K562 (cell line): ENCODE measurements around the gene LMOD1. TPM values are rescaled to one million over a fixed set of nuclear protein-coding genes. Genes with fewer than 3 reads are reported as not detected.

Experiments used
- BCLAF1 ChIP-seq, 2 experiments: fragments of 450-650 bp in 1 of 2; IDR thresholded peaks; 2 replicates each; pipeline ENCODE4 v1.6.1; 2011 to 2017; ENCODE audit warnings: low read depth in 2 of 2, antibody characterized with exemption in 1 of 2, borderline replicate concordance in 1 of 2, low read length in 1 of 2, mild to moderate bottlenecking in 1 of 2, mixed read lengths in 1 of 2; ENCODE audit not compliant: control insufficient read depth in 1 of 2
- CBFB ChIP-seq: sonication (generic); formaldehyde crosslinking; IDR thresholded peaks from 2 replicates; pipeline ENCODE4 v1.4.0; 2020; ENCODE audit warnings: mild to moderate bottlenecking, missing genetic modification reagents
- CHD4 ChIP-seq: fragments of 200-600 bp; sonication (generic); IDR thresholded peaks from 3 replicates; pipeline ENCODE4 v1.6.1; 2012; ENCODE audit warnings: low read depth, mild to moderate bottlenecking, mixed read lengths, low read length, inconsistent platforms; ENCODE audit not compliant: insufficient read depth, insufficient replicate concordance, poor library complexity, severe bottlenecking
- DDX20 ChIP-seq: fragments of 450-650 bp; IDR thresholded peaks from 2 replicates; pipeline ENCODE4 v1.6.1; 2016; ENCODE audit warnings: missing genetic modification characterization, low read depth, mild to moderate bottlenecking, missing compliant biosample characterization, moderate library complexity
- ESRRA ChIP-seq: fragments of 450-650 bp; IDR thresholded peaks from 2 replicates; pipeline ENCODE4 v1.6.1; 2014; ENCODE audit warnings: low read depth, mild to moderate bottlenecking, moderate library complexity, borderline replicate concordance
- FOSL1 ChIP-seq: fragments of 200-800 bp; sonication (Bioruptor generic); conservative IDR thresholded peaks from 2 replicates; pipeline ENCODE4 v1.6.1; 2016; ENCODE audit warnings: missing genetic modification characterization, missing compliant biosample characterization
- FOXA1 ChIP-seq: fragments of 450-650 bp; IDR thresholded peaks from 2 replicates; pipeline ENCODE4 v1.6.1; 2016; ENCODE audit warnings: mild to moderate bottlenecking, borderline replicate concordance
- FOXJ2 ChIP-seq: fragments of 200-800 bp; sonication (Bioruptor generic); IDR thresholded peaks from 2 replicates; pipeline ENCODE4 v1.6.1; 2016; ENCODE audit warnings: missing genetic modification characterization, missing compliant biosample characterization
- PREB ChIP-seq: sonication (generic); formaldehyde crosslinking; IDR thresholded peaks from 2 replicates; pipeline ENCODE4 v1.8.1; 2023; ENCODE audit warnings: mild to moderate bottlenecking, missing genetic modification reagents
- RBM34 ChIP-seq: fragments of 200-400 bp; formaldehyde crosslinking; IDR thresholded peaks from 2 replicates; pipeline ENCODE4 v1.6.1; 2018; ENCODE audit warnings: low read length, borderline replicate concordance; ENCODE audit not compliant: insufficient read depth
- SMC3 ChIP-seq: conservative IDR thresholded peaks from 2 replicates; pipeline ENCODE4 v1.6.1; 2011; ENCODE audit warnings: low read depth, low read length, improper control_type of control experiment; ENCODE audit not compliant: insufficient read depth
- SP1 ChIP-seq: sonication (generic); formaldehyde crosslinking; IDR thresholded peaks from 2 replicates; pipeline ENCODE4 v1.8.1; 2022; ENCODE audit warnings: mild to moderate bottlenecking, missing genetic modification reagents
- SUPT5H ChIP-seq: fragments of 450-650 bp; IDR thresholded peaks from 2 replicates; pipeline ENCODE4 v1.6.1; 2016
- TCF3 ChIP-seq: sonication (generic); formaldehyde crosslinking; IDR thresholded peaks from 2 replicates; pipeline ENCODE4 v1.4.0; 2020; ENCODE audit warnings: mild to moderate bottlenecking, missing genetic modification reagents
- TCF7 ChIP-seq: sonication (generic); IDR thresholded peaks from 2 replicates; pipeline ENCODE4 v1.6.1; 2016; ENCODE audit warnings: antibody characterized with exemption, borderline replicate concordance
- polyA plus RNA-seq, 8 experiments: library from polyadenylated mRNA; depleted of rRNA in 4 of 8; stranded (reverse) in 5 of 8; unstranded in 3 of 8; fragments of >200 nt; fragmentation: Nextera tagmentation in 2 of 8; fragmentation: Illumina TruSeq in 1 of 8; extraction: Ambion mirVana in 2 of 8; extraction: Trizol in 1 of 8; gene quantifications; 2 replicates each; pipeline versions ENCODE4 v1.2.1 to v1.2.3, GENCODE V29; 2011 to 2014; ENCODE audit warnings: inconsistent platforms in 1 of 8, missing spikeins in 1 of 8
- total RNA-seq, 7 experiments: library from RNA; depleted of rRNA in 6 of 7; stranded (reverse); fragments of >200 nt in 6 of 7; fragmentation: Illumina TruSeq in 2 of 7; extraction: Trizol in 2 of 7; gene quantifications; 2 replicates each; pipeline versions ENCODE4 v1.2.1 to v1.2.3, GENCODE V29; 2011 to 2021; ENCODE audit warnings: low replicate concordance in 1 of 7
- TF ChIP-seq, protein P1 (sequence below): fragments of 250-450 bp; sonication (Bioruptor Pico); IDR thresholded peaks from 2 replicates; pipeline ENCODE4 v1.4.0; 2020

LMOD1 gene
- total and polyA plus RNA-seq, 9 of the 15 experiments (the other 6 are each of a cell fraction or from before 2014, with no cell fraction given), result 0.03 to 0.54 (median 0.38) TPM; not detected in 1

DNA sequence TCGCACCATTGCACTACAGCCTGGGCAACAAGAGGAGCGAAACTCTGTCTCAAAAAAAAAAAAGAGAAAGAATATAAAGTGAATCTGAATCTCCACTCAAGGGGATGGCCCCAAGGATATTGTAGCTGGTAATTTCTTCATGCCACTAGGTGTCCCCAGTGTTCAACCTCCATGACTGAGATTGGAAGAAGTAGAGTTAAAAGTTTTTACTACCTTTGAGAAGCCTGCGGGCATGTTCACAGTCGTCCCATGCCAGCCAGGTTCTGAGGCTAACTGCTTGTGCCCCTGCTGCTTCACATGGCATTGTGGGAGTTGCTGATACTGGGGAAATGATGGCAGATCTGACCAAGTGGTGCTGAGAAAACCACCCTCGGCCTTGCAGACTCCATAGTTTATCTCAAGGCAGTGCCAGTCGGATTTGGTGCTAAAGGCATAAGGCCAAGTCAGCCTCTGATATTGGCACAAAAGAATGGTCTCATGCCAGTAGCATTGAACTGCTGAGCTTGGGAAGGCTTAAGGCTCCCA, 68.4 kb downstream of the LMOD1 start (continued):
- TF ChIP-seq, protein P1, sequence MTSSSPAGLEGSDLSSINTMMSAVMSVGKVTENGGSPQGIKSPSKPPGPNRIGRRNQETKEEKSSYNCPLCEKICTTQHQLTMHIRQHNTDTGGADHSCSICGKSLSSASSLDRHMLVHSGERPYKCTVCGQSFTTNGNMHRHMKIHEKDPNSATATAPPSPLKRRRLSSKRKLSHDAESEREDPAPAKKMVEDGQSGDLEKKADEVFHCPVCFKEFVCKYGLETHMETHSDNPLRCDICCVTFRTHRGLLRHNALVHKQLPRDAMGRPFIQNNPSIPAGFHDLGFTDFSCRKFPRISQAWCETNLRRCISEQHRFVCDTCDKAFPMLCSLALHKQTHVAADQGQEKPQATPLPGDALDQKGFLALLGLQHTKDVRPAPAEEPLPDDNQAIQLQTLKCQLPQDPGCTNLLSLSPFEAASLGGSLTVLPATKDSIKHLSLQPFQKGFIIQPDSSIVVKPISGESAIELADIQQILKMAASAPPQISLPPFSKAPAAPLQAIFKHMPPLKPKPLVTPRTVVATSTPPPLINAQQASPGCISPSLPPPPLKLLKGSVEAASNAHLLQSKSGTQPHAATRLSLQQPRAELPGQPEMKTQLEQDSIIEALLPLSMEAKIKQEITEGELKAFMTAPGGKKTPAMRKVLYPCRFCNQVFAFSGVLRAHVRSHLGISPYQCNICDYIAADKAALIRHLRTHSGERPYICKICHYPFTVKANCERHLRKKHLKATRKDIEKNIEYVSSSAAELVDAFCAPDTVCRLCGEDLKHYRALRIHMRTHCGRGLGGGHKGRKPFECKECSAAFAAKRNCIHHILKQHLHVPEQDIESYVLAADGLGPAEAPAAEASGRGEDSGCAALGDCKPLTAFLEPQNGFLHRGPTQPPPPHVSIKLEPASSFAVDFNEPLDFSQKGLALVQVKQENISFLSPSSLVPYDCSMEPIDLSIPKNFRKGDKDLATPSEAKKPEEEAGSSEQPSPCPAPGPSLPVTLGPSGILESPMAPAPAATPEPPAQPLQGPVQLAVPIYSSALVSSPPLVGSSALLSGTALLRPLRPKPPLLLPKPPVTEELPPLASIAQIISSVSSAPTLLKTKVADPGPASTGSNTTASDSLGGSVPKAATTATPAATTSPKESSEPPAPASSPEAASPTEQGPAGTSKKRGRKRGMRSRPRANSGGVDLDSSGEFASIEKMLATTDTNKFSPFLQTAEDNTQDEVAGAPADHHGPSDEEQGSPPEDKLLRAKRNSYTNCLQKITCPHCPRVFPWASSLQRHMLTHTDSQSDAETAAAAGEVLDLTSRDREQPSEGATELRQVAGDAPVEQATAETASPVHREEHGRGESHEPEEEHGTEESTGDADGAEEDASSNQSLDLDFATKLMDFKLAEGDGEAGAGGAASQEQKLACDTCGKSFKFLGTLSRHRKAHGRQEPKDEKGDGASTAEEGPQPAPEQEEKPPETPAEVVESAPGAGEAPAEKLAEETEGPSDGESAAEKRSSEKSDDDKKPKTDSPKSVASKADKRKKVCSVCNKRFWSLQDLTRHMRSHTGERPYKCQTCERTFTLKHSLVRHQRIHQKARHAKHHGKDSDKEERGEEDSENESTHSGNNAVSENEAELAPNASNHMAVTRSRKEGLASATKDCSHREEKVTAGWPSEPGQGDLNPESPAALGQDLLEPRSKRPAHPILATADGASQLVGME (CRISPR knock-in tag), result no peak
- TF ChIP-seq FOSL1 (tag), result no peak
- TF ChIP-seq CHD4, result no peak
- no peak for TF ChIP-seq FOXA1
- 0 out of 2 replicates have a peak, but pooled peaks have one; percentile 10 for TF ChIP-seq TCF3 (CRISPR knock-in tag)
- TF ChIP-seq PREB, result 0 out of 2 replicates have a peak, but pooled peaks have one; percentile 25
- TF ChIP-seq FOXJ2, result no peak
- TF ChIP-seq DDX20 (tag), result no peak
- no peak for TF ChIP-seq CBFB
- TF ChIP-seq RBM34, result no peak
- TF ChIP-seq SMC3, result peak; percentile 64
- TF ChIP-seq SUPT5H, result peak; percentile 60
- no peak for TF ChIP-seq TCF7
- TF ChIP-seq BCLAF1 (IDR thresholded peaks at IDR 0.05; ENCODE audit: borderline replicate concordance in 1 of 2, control insufficient read depth in 1 of 2, low read depth in 2 of 2, low read length in 1 of 2), result no peak; a peak in 1 of 4 replicates
- no peak for TF ChIP-seq ESRRA
- TF ChIP-seq SP1, result no peak
